Peyer's patch (tissue), 4 donors: ENCODE results near the gene ANAPC13. TPM values are rescaled to one million over a fixed set of nuclear protein-coding genes. Genes with fewer than 3 reads are reported as not detected.

Experiments
- DNase-seq, 3 donors: peaks; one replicate each; pipeline ENCODE4 v3.0.0-alpha.2; 2017 to 2019
- H3K27ac ChIP-seq, 4 donors: fragments of 200-600 bp; sonication (generic); one replicate each; pipeline ENCODE4 v1.5.1; 2016 to 2019
- H3K27me3 ChIP-seq, 2 donors: fragments of 200-600 bp; sonication (generic); one replicate each; pipeline ENCODE4 v1.5.1; 2019
- H3K36me3 ChIP-seq, 3 donors: fragments of 200-600 bp; sonication (generic); one replicate each; pipeline ENCODE4 v1.5.1; 2016 to 2019
- H3K4me1 ChIP-seq, 4 donors: fragments of 200-600 bp; sonication (generic); one replicate each; pipeline ENCODE4 v1.5.1; 2016 to 2019
- H3K4me3 ChIP-seq, 4 donors: fragments of 200-600 bp; sonication (generic); 1 replicate in 3 of 4; 2 replicates in 1 of 4; pipeline ENCODE4 v1.5.1; 2016 to 2019; ENCODE audit warnings: mild to moderate bottlenecking in 1 of 4
- H3K9me3 ChIP-seq, 4 donors: fragments of 200-600 bp; sonication (generic); one replicate each; pipeline ENCODE4 v1.5.1; 2016 to 2019; ENCODE audit warnings: mild to moderate bottlenecking in 1 of 4
- CTCF ChIP-seq, 6 experiments: fragments of 450-650 bp in 4 of 6; fragments of 200-600 bp in 2 of 6; sonication (generic) in 1 of 6; IDR thresholded peaks; one replicate each; pipeline ENCODE4 v1.5.1; 2017 to 2019; ENCODE audit warnings: antibody characterized with exemption in 6 of 6, mild to moderate bottlenecking in 3 of 6, moderate library complexity in 1 of 6
- POLR2A ChIP-seq, 2 donors: fragments of 450-650 bp; IDR thresholded peaks; one replicate each; pipeline ENCODE4 v1.5.1; 2017; ENCODE audit warnings: antibody characterized with exemption in 2 of 2, mild to moderate bottlenecking in 2 of 2, moderate library complexity in 2 of 2
- total RNA-seq, 4 donors: library from RNA; depleted of rRNA; stranded (reverse); fragments of >200 nt; gene quantifications; one replicate each; pipeline ENCODE4 v1.1.0, GENCODE V29; 2016

ANAPC13 gene
- total RNA-seq, result 10 to 100 TPM; 24.5 to 50.3 (median 39.9) TPM

- Histone ChIP-seq H3K9me3 (no peaks in the 10 kb centered on the region), H3K4me1 (peaks cover 0 to 25% (median 4%) of the 10 kb centered on the region in 4 donors)
- DNase-seq, result peak; percentile 95 to 98 (median 96)
These were observed at the start of gene ANAPC13, which contains the start of gene CEP63 for GRCh38 chr3:134485718-134486576. Gene ANAPC13 (minus strand): TSS chr3:134485985. CDS start chr3:134482904, 3,081 bp downstream. Gene CEP63 (plus strand): TSS chr3:134486057. CDS start chr3:134495321, 9,264 bp downstream.

GRCh38 chr3:134535186-134535970, 49.6 kb upstream of the ANAPC13 start:
- TF ChIP-seq POLR2A (IDR thresholded peaks at IDR 0.05), result no peak
- no peak for TF ChIP-seq CTCF (IDR thresholded peaks at IDR 0.05)
- Histone ChIP-seq H3K4me3 (no peak overlapping the region), H3K36me3 (peaks cover 0 to 19% (median 0%) of the 10 kb centered on the region in 3 donors), H3K9me3 (no peaks in the 10 kb centered on the region), H3K27ac (no peak overlapping the region), H3K27me3 (no peaks in the 10 kb centered on the region), H3K4me1 (no peaks in the 10 kb centered on the region)
- no peak for DNase-seq

More at GRCh38 chr3:134485718-134486576, at the start of gene ANAPC13, which contains the start of gene CEP63:
- Histone ChIP-seq H3K27ac (peak within 1 kb of the TSS; percentile 92 to 98 (median 96)), H3K27me3 (no peaks in the 10 kb centered on the region), H3K36me3 (peaks cover 0 to 11% (median 0%) of the 10 kb centered on the region in 3 donors), H3K4me3 (peak within 1 kb of the TSS; percentile 71 to 86 (median 74))
- TF ChIP-seq CTCF (IDR thresholded peaks at IDR 0.05) (peak in 2 of 6 experiments; percentile 1 to 5), POLR2A (IDR thresholded peaks at IDR 0.05) (peak; percentile 57 to 72)

GRCh38 chr3:134533493-134533892, 47.7 kb upstream of the ANAPC13 start:
- H3K4me3 ChIP-seq, result no peak overlapping the region
- peaks cover 0 to 18% (median 0%) of the 10 kb centered on the region in 3 donors for H3K36me3 ChIP-seq
- H3K4me1 ChIP-seq, result no peaks in the 10 kb centered on the region
- no peak for DNase-seq
- H3K27ac ChIP-seq, result no peak overlapping the region
- TF ChIP-seq POLR2A (IDR thresholded peaks at IDR 0.05) (no peak), CTCF (IDR thresholded peaks at IDR 0.05) (no peak)
- H3K27me3 ChIP-seq, result no peaks in the 10 kb centered on the region
- no peaks in the 10 kb centered on the region for H3K9me3 ChIP-seq

- TF ChIP-seq POLR2A (IDR thresholded peaks at IDR 0.05), result no peak
- no peak for TF ChIP-seq CTCF (IDR thresholded peaks at IDR 0.05)
- no peaks in the 10 kb centered on the region for H3K27me3 ChIP-seq
- no peak overlapping the region for H3K27ac ChIP-seq
- no peak for DNase-seq
- no peaks in the 10 kb centered on the region for H3K4me1 ChIP-seq
- no peak overlapping the region for H3K4me3 ChIP-seq
- H3K9me3 ChIP-seq, result peaks cover 0 to 23% (median 0%) of the 10 kb centered on the region in 4 donors
- H3K36me3 ChIP-seq, result no peaks in the 10 kb centered on the region
These were observed 41.9 kb upstream of the ANAPC13 start for GRCh38 chr3:134527538-134528186.

GRCh38 chr3:134527037-134527436, 41.3 kb upstream of the ANAPC13 start:
- no peak for TF ChIP-seq CTCF (IDR thresholded peaks at IDR 0.05)
- TF ChIP-seq POLR2A (IDR thresholded peaks at IDR 0.05), result no peak
- H3K4me3 ChIP-seq, result no peak overlapping the region
- H3K4me1 ChIP-seq, result no peaks in the 10 kb centered on the region
- no peak overlapping the region for H3K27ac ChIP-seq
- no peaks in the 10 kb centered on the region for H3K27me3 ChIP-seq
- no peaks in the 10 kb centered on the region for H3K36me3 ChIP-seq
- no peak for DNase-seq
- H3K9me3 ChIP-seq, result peaks cover 0 to 23% (median 0%) of the 10 kb centered on the region in 4 donors
